ENCODE data around the gene PSMD7.

- TF ChIP-seq CTCF (IDR thresholded peaks at IDR 0.05) (no peak), EZH2 (IDR thresholded peaks at IDR 0.05; ENCODE audit: borderline replicate concordance, insufficient read depth, low read depth, low read length, poor library complexity, severe bottlenecking) (no peak)
Observed at GRCh38 chr16:74261068-74261467, 35.5 kb upstream of the PSMD7 start.

Measured in B cell (primary cell).